ENCODE results near the gene CLEC19A. TPM values are rescaled to one million over a fixed set of nuclear protein-coding genes. Genes with fewer than 3 reads are reported as not detected.

Gene CLEC19A
- total RNA-seq, 6 experiments from 2014 or later = not detected

- Mint-ChIP-seq H3K4me3 (no peak overlapping the region), H3K4me1 (ENCODE audit: low read depth) (no peaks in the 10 kb centered on the region), H3K36me3 (ENCODE audit: low read depth) (peaks cover 4% of the 10 kb centered on the region; the same call in 1 of the 2 replicates), H3K27me3 (ENCODE audit: insufficient read depth) (peaks cover 3% of the 10 kb centered on the region; the same call in 1 of the 2 replicates), H3K9me3 (peaks cover 23% of the 10 kb centered on the region), H3K27ac (no peak overlapping the region)
- no peak for DNase-seq
- no peak for TF ChIP-seq CTCF (IDR thresholded peaks at IDR 0.05)
These were observed 16.4 kb upstream of the CLEC19A start for GRCh38 chr16:19269098-19269497.

- H3K27me3 Mint-ChIP-seq (ENCODE audit: insufficient read depth) = peaks cover 4% of the 10 kb centered on the region; the same call in 1 of the 2 replicates
These were observed 11.2 kb upstream of the CLEC19A start for GRCh38 chr16:19274165-19274797.

DNA sequence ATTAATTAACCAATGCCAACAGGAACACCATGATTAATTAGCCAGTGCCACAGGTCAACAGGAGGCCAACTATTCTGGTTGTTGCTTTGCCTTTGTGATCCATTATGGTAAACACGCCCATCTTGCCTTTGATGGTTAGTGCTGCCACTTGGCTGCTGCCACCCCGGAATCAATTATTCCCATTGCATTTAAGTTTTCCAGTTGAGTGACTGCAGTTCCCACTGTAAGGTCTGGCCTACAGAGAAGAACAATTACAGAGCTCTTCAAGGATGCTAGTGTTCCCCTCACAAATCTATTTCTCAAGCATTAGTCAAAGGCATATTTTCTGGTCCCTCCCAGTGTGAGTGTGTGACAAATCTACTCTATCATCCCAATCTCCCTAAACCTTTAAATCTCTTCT lies 7.1 kb upstream of the CLEC19A start:
- Mint-ChIP-seq H3K9me3 (peaks cover 17% of the 10 kb centered on the region), H3K27me3 (ENCODE audit: insufficient read depth) (peaks cover 1% of the 10 kb centered on the region; the same call in 1 of the 2 replicates), H3K4me1 (ENCODE audit: low read depth) (no peaks in the 10 kb centered on the region), H3K4me3 (no peak overlapping the region), H3K36me3 (ENCODE audit: low read depth) (no peaks in the 10 kb centered on the region), H3K27ac (no peak overlapping the region)
- no peak for DNase-seq
- no peak for TF ChIP-seq CTCF (IDR thresholded peaks at IDR 0.05)

More at GRCh38 chr16:19274165-19274797, 11.2 kb upstream of the CLEC19A start:
- Mint-ChIP-seq H3K9me3 (peaks cover 4% of the 10 kb centered on the region), H3K27ac (no peak overlapping the region), H3K4me1 (ENCODE audit: low read depth) (no peaks in the 10 kb centered on the region), H3K4me3 (no peak overlapping the region), H3K36me3 (ENCODE audit: low read depth) (no peaks in the 10 kb centered on the region)
- DNase-seq = no peak
- no peak for TF ChIP-seq CTCF (IDR thresholded peaks at IDR 0.05)

GRCh38 chr16:19281246-19281645 lies 4.3 kb upstream of the CLEC19A start:
- no peak overlapping the region for H3K4me3 Mint-ChIP-seq
- TF ChIP-seq CTCF (IDR thresholded peaks at IDR 0.05) = no peak
- peaks cover 17% of the 10 kb centered on the region for H3K9me3 Mint-ChIP-seq
- no peak overlapping the region for H3K27ac Mint-ChIP-seq
- H3K36me3 Mint-ChIP-seq (ENCODE audit: low read depth) = no peaks in the 10 kb centered on the region
- H3K4me1 Mint-ChIP-seq (ENCODE audit: low read depth) = no peaks in the 10 kb centered on the region
- peaks cover 1% of the 10 kb centered on the region; the same call in 1 of the 2 replicates for H3K27me3 Mint-ChIP-seq (ENCODE audit: insufficient read depth)
- no peak for DNase-seq

GRCh38 chr16:19282101-19282500 lies 3.4 kb upstream of the CLEC19A start:
- Mint-ChIP-seq H3K9me3 (peaks cover 17% of the 10 kb centered on the region), H3K4me1 (ENCODE audit: low read depth) (no peaks in the 10 kb centered on the region), H3K27me3 (ENCODE audit: insufficient read depth) (peaks cover 1% of the 10 kb centered on the region; the same call in 1 of the 2 replicates), H3K27ac (no peak overlapping the region), H3K36me3 (ENCODE audit: low read depth) (no peaks in the 10 kb centered on the region), H3K4me3 (no peak overlapping the region)
- no peak for DNase-seq
- TF ChIP-seq CTCF (IDR thresholded peaks at IDR 0.05) = no peak

Data from HFFc6 (cell line).